Astrocyte (in vitro differentiated cells and primary cell): Measurements from ENCODE around the gene IFRD2.

Experiments
- CTCF ChIP-seq: IDR thresholded peaks from 2 replicates; pipeline ENCODE4 v1.5.1; 2011; ENCODE audit warnings: low read depth, mild to moderate bottlenecking, inconsistent platforms, low read length, moderate library complexity; ENCODE audit not compliant: insufficient read depth
- EZH2 ChIP-seq: IDR thresholded peaks from 2 replicates; pipeline ENCODE4 v1.6.1; 2012; ENCODE audit warnings: mild to moderate bottlenecking, low read length, inconsistent platforms; ENCODE audit not compliant: insufficient read depth

GRCh38 chr3:50272911-50273688 is 19.1 kb downstream of the IFRD2 start:
- TF ChIP-seq CTCF (peak; percentile 76), EZH2 (no peak)
